AG04450 (cell line): ENCODE measurements around the gene BTBD9. TPM values are rescaled to one million over a fixed set of nuclear protein-coding genes. Genes with fewer than 3 reads are reported as not detected.

Experiments
- CTCF ChIA-PET: fragments of 300-600, 350-600 bp; formaldehyde crosslinking; extraction: SDS; loops from one replicate; lab custom pipeline; 2022; ENCODE audit warnings: antibody characterized with exemption, inconsistent platforms; lab: Charles Lee
- POLR2A ChIA-PET: fragments of 350-600 bp; formaldehyde crosslinking; extraction: SDS; loops from one replicate; lab custom pipeline; 2021; ENCODE audit warnings: antibody characterized with exemption, inconsistent platforms; lab: Yijun Ruan, JAX
- DNase-seq: peaks from one replicate; pipeline ENCODE4 v3.0.0-alpha.2; 2011; ENCODE audit warnings: low read depth, low spot score
- H3K27ac ChIP-seq: one replicate; pipeline ENCODE4 v1.5.1; 2012; ENCODE audit warnings: low read depth, low read length, control low read depth
- H3K27me3 ChIP-seq: one replicate; pipeline ENCODE4 v1.6.0; 2012; ENCODE audit warnings: low read length; ENCODE audit not compliant: control insufficient read depth, insufficient read depth
- H3K4me3 ChIP-seq: 2 replicates; pipeline ENCODE4 v1.5.1; 2011; ENCODE audit warnings: mild to moderate bottlenecking, low read depth, low read length, control low read depth
- H3K9me3 ChIP-seq: 2 replicates; pipeline ENCODE4 v1.5.1; 2012; ENCODE audit warnings: low read length; ENCODE audit not compliant: control insufficient read depth, insufficient read depth
- CTCF ChIP-seq: IDR thresholded peaks from 2 replicates; pipeline ENCODE4 v1.5.1; 2011; ENCODE audit warnings: low read depth, low read length, control low read depth, inconsistent platforms
- polyA minus RNA-seq: library from RNA; depleted of rRNA, polyadenylated mRNA; stranded (reverse); fragments of >200 nt; gene quantifications from 2 replicates; pipeline ENCODE4 v1.2.3, GENCODE V29; 2011; rRNA and poly(A)+ RNA removed
- polyA plus RNA-seq: library from polyadenylated mRNA; depleted of rRNA; stranded (reverse); fragments of >200 nt; gene quantifications from 2 replicates; pipeline ENCODE4 v1.2.3, GENCODE V29; 2011; rRNA removed

BTBD9 gene
- polyA plus RNA-seq (7.2 and 7.5 TPM in 2 replicates), polyA minus RNA-seq (19.4 and 27.8 TPM in 2 replicates)

GRCh38 chr6:38639498-38640215 lies at the start of gene BTBD9:
Gene BTBD9 (minus strand): TSS chr6:38639929.
- CTCF ChIA-PET = no interaction called here
- no peak for TF ChIP-seq CTCF
- H3K27ac ChIP-seq = peak within 1 kb of the TSS; percentile 90
- no peaks in the 10 kb centered on the region for H3K27me3 ChIP-seq
- POLR2A ChIA-PET = interaction anchor here (0.6 to 1.0 kb wide), 4 partner anchors 11 to 69 kb away, joined by 3 to 11 read pairs (median 6); no protein-coding TSS in a partner anchor
- DNase-seq = peak; percentile 36
- peak within 1 kb of the TSS; percentile 89 for H3K4me3 ChIP-seq
- no peaks in the 10 kb centered on the region for H3K9me3 ChIP-seq

DNA sequence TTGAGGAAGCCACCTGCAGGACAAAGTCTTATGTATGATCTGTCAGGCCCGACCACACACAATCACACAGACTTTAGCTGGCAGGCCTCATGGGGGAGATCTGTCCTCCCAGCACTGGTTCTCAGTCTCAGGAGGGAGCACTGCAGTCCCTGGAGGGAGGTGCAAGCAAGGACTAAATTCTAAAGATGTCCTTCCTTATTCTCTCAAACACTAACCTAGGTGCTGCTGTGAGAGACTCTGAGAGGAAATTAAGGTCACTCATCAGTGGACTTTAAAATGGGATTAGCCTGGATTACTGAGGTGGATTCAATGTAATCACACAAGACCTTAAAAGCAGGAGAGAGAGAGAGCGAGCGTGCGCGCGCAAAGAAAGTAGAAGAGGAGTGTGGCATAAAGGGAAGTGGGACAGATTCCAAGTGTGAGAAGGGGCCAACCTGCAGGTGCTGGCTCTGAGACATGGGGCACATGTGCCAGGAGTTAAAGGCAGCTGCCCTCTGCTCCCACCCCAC lies 48.9 kb upstream of the BTBD9 start:
- no peaks in the 10 kb centered on the region for H3K27me3 ChIP-seq
- no peaks in the 10 kb centered on the region for H3K9me3 ChIP-seq
- no peak overlapping the region for H3K27ac ChIP-seq
- no peak for DNase-seq
- CTCF ChIA-PET = no interaction called here
- TF ChIP-seq CTCF = no peak
- POLR2A ChIA-PET = interaction anchor here (0.7 kb wide), 1 partner anchor 540 kb away, joined by 3 read pairs; no protein-coding TSS in a partner anchor
- H3K4me3 ChIP-seq = no peak overlapping the region

DNA sequence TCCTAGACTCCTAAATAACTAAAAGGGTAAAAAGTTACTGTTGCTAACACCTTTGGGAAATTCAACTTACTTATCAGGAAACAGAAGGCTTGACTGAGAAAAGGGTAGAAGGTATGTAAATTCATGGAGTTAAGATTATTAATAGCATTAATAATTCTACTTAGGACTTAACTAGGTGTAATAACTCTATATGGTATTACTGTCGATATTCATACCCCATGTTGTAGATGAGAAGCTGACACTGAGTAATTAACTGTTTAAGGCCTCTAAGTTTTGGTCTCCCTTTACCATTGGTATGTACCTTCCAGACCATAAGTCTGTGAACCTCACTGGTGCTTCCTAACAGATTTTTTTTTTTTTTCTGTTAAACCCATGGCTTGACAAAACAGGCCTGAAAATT lies 47.8 kb upstream of the BTBD9 start:
- ChIA-PET POLR2A (no interaction called here), CTCF (no interaction called here)
- TF ChIP-seq CTCF = no peak
- H3K27me3 ChIP-seq = no peaks in the 10 kb centered on the region
- H3K27ac ChIP-seq = no peak overlapping the region
- H3K9me3 ChIP-seq = no peaks in the 10 kb centered on the region
- DNase-seq = no peak
- H3K4me3 ChIP-seq = no peak overlapping the region

DNA sequence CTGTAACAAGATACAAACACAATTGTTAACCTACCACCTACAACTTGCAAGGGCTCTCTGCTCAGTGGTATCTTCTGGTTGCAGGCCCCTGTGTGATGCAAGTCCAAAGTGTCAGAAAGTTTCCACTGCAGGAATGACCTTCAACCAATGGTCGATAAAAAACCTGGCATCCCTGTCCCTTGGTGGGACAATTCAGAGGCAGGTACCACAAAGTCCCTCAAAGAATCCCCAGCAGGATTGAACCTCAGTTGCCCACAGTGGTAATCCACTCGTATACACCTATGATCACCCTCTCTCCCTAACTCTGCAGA lies 47.3 kb upstream of the BTBD9 start:
- Histone ChIP-seq H3K9me3 (no peaks in the 10 kb centered on the region), H3K27ac (no peak overlapping the region), H3K27me3 (no peaks in the 10 kb centered on the region), H3K4me3 (no peak overlapping the region)
- ChIA-PET CTCF (no interaction called here), POLR2A (interaction anchor here (0.8 kb wide), 1 partner anchor 255 kb away, joined by 3 read pairs; no protein-coding TSS in a partner anchor)
- TF ChIP-seq CTCF = no peak
- DNase-seq = no peak
